GM18907 (cell line): ENCODE data around the gene NLK.
"Not testable (repeated sequence)": the region's sequence is repeated elsewhere in the genome, so short reads cannot be mapped to it uniquely, and the experiment has no call there.

Experiments used
- ATAC-seq: cut with Tn5 transposase; IDR thresholded peaks from one replicate; pipeline ENCODE4 v1.9.1; 2021; ENCODE audit warnings: mild to moderate bottlenecking, moderate library complexity; ENCODE audit not compliant: unreplicated experiment

The NLK gene

GRCh38 chr17:28227316-28228108 is 185.0 kb downstream of the NLK start:
- ATAC-seq: no peak

DNA sequence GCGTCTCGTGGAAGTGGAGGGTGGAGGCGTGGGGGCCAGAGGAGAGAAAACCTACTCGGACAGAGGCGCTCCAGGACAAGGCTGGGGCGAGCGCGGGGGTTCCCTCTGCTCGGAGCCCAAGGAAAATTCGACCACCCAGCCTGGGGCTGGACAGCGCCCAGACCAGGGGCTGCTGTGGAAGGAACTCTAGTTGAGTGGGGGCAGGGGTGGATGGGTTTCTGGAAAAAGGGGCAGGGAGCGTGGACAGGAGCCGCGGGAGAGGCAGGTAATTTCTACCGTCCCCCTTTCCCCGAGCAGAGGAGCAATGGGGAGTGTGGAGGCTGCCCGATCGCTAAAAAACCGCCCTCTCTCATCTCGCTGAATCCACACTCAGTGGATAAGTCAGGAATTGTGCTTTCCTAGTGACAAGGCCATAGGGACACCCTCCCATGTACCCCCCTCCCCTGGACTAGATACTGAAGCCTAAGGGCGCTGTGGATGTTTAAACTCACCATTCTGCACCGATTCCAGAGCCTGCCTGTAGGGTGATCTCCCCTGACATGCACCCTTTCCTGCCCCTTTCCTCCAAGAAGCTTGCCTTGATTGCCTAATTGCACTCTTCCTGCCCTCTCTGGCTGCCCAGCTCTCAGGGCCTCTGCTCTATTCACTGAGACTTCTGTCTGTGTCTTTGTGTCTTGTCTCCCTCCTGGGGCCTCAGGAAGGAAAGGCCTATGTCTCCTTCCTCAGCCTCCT is 185.8 kb downstream of the NLK start:
- no peak for ATAC-seq

GRCh38 chr17:28228986-28229729 is 186.7 kb downstream of the NLK start:
- no peak for ATAC-seq

DNA sequence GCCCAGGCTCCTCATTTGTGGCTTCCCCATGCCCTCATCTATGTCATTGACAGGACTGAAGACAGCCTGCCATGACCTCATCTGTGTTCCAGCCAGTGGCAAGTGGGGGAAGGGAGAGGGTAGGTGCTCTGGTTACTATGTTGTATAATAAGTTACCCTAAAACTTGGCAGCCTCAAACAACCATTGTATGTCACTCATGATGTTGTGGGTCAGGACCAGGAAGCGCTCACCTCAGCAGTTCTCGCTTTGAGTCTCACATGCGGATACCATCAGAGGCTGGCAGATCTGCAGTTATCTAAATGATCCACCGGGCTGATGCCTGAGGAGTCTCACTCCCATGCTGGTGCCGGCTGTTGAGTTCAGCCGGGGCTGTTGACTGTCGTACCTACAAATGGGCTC is 187.5 kb downstream of the NLK start:
- peak; percentile 65 for ATAC-seq

GRCh38 chr17:28230607-28231006 is 188.1 kb downstream of the NLK start:
- not testable (repeated sequence) for ATAC-seq

- ATAC-seq: not testable (repeated sequence)
These were observed 189.1 kb downstream of the NLK start for GRCh38 chr17:28231624-28232023.

DNA sequence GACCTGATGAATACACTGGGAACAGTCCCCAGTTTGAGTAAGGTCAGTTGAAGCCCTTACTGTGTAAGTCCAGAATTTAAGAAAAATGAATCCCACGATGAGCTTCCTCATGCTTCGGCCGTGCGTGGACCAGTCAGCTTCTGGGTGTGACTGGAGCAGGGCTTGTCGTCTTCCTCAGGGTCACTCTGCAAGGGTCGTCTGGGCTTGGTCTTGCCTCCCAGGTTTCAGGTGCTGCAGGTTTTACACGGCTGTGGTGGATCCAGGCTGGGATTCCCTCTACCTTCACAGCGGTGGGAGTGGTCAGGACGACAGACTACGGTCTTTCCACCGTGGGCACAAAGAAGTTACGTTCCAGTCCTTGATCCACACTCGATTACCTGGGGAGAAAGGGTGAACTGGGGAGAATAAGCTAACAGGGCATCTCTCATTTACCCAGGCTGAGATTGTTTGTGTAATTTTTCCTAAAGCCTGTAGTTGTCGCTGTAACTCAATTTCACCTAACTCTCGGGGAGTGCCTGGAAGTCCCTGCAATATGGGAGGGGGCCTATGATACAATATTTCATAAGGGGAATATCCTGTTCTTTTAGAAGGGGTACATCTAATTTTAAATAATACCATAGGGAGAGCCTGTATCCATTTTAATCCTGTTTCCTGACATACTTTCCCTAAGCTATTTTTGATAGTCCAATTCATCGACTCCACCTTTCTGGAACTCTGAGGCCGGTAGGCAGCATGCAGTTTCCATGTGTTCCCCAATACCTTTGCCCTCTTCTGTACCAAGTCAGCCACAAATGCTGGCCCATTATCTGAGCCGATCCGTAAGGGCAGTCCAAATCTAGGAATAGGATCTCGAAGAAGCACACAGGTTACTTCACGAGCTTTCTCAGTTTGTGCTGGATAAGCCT is 190.7 kb downstream of the NLK start:
- not testable (repeated sequence) for ATAC-seq

GRCh38 chr17:28233872-28234856 is 191.7 kb downstream of the NLK start:
- ATAC-seq: not testable (repeated sequence)

- not testable (repeated sequence) for ATAC-seq
These were observed 192.7 kb downstream of the NLK start for GRCh38 chr17:28235066-28235700.

- not testable (repeated sequence) for ATAC-seq
These were observed 193.7 kb downstream of the NLK start for GRCh38 chr17:28236033-28236653.

DNA sequence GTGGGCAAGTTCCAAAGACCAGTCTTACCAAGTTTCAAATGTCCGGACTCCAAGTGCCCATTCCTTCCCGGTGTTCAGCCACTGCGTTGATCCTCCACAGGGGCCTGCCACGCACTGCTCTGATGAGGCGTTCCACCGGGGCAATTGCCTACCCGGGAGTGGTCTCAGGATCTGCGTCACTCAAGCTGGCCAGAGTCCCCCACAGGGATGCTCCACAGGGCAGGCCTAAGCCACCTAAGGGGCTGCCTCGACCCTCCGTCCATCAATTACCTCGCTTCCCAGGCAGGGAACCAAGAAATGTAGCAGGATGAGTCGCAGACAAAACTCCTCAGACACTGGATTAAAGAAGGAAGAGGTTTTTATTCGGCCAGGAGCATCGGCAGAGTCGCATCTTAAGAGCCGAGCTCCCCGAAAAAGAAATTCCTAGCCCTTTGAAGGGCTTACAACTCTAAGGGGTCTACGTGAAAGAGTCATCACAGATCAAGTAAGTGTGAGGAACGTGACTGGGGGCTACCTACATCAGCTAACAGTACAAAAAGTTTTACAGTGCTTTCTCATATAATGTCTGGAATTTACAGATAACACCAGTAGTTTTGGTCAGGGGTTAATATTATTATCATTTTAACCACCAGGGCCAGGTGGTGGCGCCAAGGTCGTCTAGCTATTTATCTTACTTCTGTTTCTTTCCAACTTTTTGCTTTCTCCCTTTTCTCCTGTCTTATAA is 196.2 kb downstream of the NLK start:
- ATAC-seq: not testable (repeated sequence)

GRCh38 chr17:28239271-28239624 is 196.8 kb downstream of the NLK start:
- ATAC-seq: no peak

GRCh38 chr17:28240688-28241340 is 198.3 kb downstream of the NLK start:
- no peak for ATAC-seq

GRCh38 chr17:28242791-28243190 is 200.3 kb downstream of the NLK start:
- no peak for ATAC-seq

DNA sequence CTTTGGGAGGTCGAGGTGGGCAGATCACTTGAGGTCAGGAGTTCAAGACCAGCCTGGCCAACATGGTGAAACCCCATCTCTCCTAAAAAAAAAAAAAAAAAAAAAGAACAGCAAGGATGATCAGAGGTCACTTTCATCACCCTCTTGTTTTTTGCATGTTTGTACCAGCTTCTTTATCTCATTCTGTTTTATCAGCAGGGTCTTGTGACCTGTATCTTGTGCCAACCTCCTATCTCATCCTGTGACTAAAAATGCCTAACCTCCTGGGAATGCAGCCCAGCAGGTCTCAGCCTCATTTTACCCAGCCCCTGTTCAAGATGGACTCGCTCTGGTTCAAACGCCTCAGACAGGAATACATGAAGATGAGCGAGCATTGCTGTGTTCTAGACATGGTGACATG is 200.8 kb downstream of the NLK start:
- ATAC-seq: not testable (repeated sequence)

DNA sequence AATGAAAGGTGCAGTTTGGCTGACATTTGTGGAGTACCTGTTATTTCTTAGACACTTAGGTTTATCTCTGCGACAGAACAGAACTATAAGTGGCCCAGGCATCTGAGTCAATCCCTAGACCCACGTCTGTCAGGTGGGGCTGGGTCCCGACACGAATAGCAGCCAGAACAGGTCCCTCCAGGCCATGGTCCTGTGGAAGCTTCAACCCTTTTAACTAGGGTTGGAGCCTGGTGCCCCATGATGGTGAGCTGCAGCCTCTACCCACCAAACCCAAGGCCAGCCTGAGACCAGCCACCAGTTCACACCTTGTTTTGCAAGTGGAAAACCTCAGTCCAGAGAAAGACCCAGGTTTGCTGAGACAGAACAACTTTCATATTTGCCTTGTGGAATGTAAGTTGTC is 202.0 kb downstream of the NLK start:
- no peak for ATAC-seq
